ENCODE data around the gene ANKRD13D.
A peak's percentile ranks its signal among the peaks of the same experiment; 100 is the strongest.

The ANKRD13D gene

GRCh38 chr11:67274768-67275605 is 14.1 kb upstream of the ANKRD13D start:
- H3K4me3 ChIP-seq (ENCODE audit: low read length): no peak overlapping the region
- no peak for DNase-seq (ENCODE audit: low read depth)
- no peak for TF ChIP-seq CTCF (IDR thresholded peaks at IDR 0.05; ENCODE audit: insufficient read depth, low read depth, low read length, missing control alignments)

- DNase-seq (ENCODE audit: low read depth): no peak
- TF ChIP-seq CTCF (IDR thresholded peaks at IDR 0.05; ENCODE audit: insufficient read depth, low read depth, low read length, missing control alignments): no peak
- H3K4me3 ChIP-seq (ENCODE audit: low read length): no peak overlapping the region
Measured at GRCh38 chr11:67275606-67276409, 13.3 kb upstream of the ANKRD13D start.

GRCh38 chr11:67276781-67277230 is 12.3 kb upstream of the ANKRD13D start:
- DNase-seq (ENCODE audit: low read depth): no peak
- TF ChIP-seq CTCF (IDR thresholded peaks at IDR 0.05; ENCODE audit: insufficient read depth, low read depth, low read length, missing control alignments): no peak
- no peak overlapping the region for H3K4me3 ChIP-seq (ENCODE audit: low read length)

GRCh38 chr11:67277231-67277961 is 11.7 kb upstream of the ANKRD13D start:
- H3K4me3 ChIP-seq (ENCODE audit: low read length): no peak overlapping the region
- no peak for TF ChIP-seq CTCF (IDR thresholded peaks at IDR 0.05; ENCODE audit: insufficient read depth, low read depth, low read length, missing control alignments)
- DNase-seq (ENCODE audit: low read depth): peak; percentile 69

GRCh38 chr11:67278135-67278938 is 10.8 kb upstream of the ANKRD13D start:
- DNase-seq (ENCODE audit: low read depth): no peak
- no peak overlapping the region for H3K4me3 ChIP-seq (ENCODE audit: low read length)
- TF ChIP-seq CTCF (IDR thresholded peaks at IDR 0.05; ENCODE audit: insufficient read depth, low read depth, low read length, missing control alignments): no peak

GRCh38 chr11:67278939-67279588 is 10.0 kb upstream of the ANKRD13D start:
- no peak for TF ChIP-seq CTCF (IDR thresholded peaks at IDR 0.05; ENCODE audit: insufficient read depth, low read depth, low read length, missing control alignments)
- no peak overlapping the region for H3K4me3 ChIP-seq (ENCODE audit: low read length)
- no peak for DNase-seq (ENCODE audit: low read depth)

Measured in epithelial cell of esophagus (primary cell).